ENCODE data around the gene MAP3K7.
A peak's percentile ranks its signal among the peaks of the same experiment; 100 is the strongest.

MAP3K7 gene

DNA sequence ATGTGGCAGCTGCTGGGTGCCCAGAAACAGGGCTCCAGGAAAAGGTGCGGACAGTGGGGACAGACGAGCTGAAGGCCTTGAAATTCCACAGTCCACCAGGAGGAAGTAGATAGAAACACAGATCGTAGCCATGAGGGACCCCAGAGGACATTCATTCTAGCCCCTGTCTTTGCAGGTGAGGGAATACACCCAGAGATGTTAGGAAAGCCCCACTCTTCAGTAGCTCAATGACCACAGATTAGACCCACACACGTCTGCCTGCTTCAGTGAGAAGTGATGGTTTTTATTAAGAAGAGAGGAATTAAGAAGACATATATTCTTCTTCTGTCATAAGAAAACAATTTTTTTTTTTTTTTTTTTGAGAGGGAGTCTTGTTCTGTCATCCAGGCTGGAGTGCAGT, 123.0 kb downstream of the MAP3K7 start:
- no peaks in the 10 kb centered on the region for H3K27me3 ChIP-seq (ENCODE audit: insufficient read depth, low read length, poor library complexity)
- no peak for ATAC-seq (ENCODE audit: insufficient read depth, low read depth)
- H3K9ac ChIP-seq (ENCODE audit: low read depth, low read length) = no peak overlapping the region
- H3K4me3 ChIP-seq (ENCODE audit: low read depth in 1 of 2, low read length in 2 of 2) = no peak overlapping the region
- no peak for DNase-seq
- peak overlapping the region; percentile 69 for H3K27ac ChIP-seq (ENCODE audit: low read length)
- no peaks in the 10 kb centered on the region for H3K36me3 ChIP-seq (ENCODE audit: insufficient read depth, low read length)
- H3K9me3 ChIP-seq (ENCODE audit: insufficient read depth, low read length, severe bottlenecking) = no peaks in the 10 kb centered on the region
- no peaks in the 10 kb centered on the region for H3K79me2 ChIP-seq (ENCODE audit: insufficient read depth, low read length)
- no peak for TF ChIP-seq EZH2 (IDR thresholded peaks at IDR 0.05; ENCODE audit: borderline replicate concordance, low read depth, low read length, severe bottlenecking)
- TF ChIP-seq, protein P1, sequence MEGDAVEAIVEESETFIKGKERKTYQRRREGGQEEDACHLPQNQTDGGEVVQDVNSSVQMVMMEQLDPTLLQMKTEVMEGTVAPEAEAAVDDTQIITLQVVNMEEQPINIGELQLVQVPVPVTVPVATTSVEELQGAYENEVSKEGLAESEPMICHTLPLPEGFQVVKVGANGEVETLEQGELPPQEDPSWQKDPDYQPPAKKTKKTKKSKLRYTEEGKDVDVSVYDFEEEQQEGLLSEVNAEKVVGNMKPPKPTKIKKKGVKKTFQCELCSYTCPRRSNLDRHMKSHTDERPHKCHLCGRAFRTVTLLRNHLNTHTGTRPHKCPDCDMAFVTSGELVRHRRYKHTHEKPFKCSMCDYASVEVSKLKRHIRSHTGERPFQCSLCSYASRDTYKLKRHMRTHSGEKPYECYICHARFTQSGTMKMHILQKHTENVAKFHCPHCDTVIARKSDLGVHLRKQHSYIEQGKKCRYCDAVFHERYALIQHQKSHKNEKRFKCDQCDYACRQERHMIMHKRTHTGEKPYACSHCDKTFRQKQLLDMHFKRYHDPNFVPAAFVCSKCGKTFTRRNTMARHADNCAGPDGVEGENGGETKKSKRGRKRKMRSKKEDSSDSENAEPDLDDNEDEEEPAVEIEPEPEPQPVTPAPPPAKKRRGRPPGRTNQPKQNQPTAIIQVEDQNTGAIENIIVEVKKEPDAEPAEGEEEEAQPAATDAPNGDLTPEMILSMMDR (IDR thresholded peaks at IDR 0.05; ENCODE audit: borderline replicate concordance, extremely low read depth, low read length, poor library complexity, severe bottlenecking) = no peak
- H3K4me2 ChIP-seq (ENCODE audit: insufficient read depth, low read length) = no peak overlapping the region
- peaks cover 61% of the 10 kb centered on the region for H3K4me1 ChIP-seq (ENCODE audit: insufficient read depth, low read length)
- H4K20me1 ChIP-seq (ENCODE audit: insufficient read depth, low read length) = no peaks in the 10 kb centered on the region
- H2AFZ ChIP-seq (ENCODE audit: low read depth, low read length) = no peak overlapping the region; the same call in 1 of the 2 replicates

Measured in DND-41 (cell line).